ENCODE measurements around the gene SYT6. TPM values are rescaled to one million over a fixed set of nuclear protein-coding genes. Genes with fewer than 3 reads are reported as not detected.

The SYT6 gene
- total RNA-seq, 2 donors from 2014 or later: not detected

DNA sequence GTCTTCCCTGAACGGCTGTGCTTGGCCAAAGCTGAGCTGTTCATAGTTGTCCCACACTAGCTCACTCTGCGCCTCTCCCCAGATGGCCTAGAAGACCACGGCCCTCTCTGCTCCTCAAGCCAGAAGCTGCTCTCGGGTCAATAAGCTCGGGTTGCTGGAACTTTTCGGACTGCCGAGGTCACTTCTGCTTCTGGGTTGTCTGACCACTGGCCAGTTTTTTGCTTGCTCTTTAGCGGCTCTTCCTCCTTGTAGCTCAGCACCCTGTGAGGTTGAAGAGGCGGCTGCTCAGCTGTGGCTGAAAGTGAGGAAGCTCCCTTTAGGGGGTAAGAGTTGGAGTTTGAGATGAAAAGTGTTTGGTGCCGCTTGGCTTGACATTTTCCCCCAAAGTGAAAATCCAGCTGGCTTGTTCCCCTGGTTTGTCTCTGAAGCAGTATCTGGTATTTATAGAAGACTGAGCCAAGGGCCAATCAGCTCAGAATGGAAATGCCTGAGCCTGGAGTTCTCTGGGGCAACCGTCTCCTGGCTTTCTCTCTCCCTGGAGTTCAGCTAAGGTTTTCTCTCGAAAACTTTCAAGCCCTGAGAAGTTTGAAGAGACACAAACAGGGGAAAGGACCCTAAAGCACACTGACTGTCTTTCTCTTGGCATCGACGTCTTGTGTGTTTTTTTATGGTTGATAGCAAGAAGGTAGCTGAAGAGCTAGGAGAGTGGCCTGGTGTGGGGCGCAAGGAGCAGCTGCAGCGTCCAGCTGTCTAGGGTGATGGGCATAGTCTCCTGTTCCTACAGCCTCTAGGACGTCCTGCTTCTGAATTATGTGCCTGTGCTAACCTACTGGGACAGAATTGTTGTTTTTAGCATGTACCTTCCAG is 72.0 kb downstream of the SYT6 start:
- Histone ChIP-seq H3K4me1 (peaks cover 0 to 21% of the 10 kb centered on the region in 2 donors), H3K27ac (no peak overlapping the region), H3K36me3 (no peaks in the 10 kb centered on the region), H3K27me3 (no peaks in the 10 kb centered on the region), H3K4me3 (no peak overlapping the region), H3K9me3 (no peaks in the 10 kb centered on the region)
- peak; percentile 61 for DNase-seq (ENCODE audit: low spot score)
- TF ChIP-seq, protein P1, sequence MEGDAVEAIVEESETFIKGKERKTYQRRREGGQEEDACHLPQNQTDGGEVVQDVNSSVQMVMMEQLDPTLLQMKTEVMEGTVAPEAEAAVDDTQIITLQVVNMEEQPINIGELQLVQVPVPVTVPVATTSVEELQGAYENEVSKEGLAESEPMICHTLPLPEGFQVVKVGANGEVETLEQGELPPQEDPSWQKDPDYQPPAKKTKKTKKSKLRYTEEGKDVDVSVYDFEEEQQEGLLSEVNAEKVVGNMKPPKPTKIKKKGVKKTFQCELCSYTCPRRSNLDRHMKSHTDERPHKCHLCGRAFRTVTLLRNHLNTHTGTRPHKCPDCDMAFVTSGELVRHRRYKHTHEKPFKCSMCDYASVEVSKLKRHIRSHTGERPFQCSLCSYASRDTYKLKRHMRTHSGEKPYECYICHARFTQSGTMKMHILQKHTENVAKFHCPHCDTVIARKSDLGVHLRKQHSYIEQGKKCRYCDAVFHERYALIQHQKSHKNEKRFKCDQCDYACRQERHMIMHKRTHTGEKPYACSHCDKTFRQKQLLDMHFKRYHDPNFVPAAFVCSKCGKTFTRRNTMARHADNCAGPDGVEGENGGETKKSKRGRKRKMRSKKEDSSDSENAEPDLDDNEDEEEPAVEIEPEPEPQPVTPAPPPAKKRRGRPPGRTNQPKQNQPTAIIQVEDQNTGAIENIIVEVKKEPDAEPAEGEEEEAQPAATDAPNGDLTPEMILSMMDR (IDR thresholded peaks at IDR 0.05): no peak

DNA sequence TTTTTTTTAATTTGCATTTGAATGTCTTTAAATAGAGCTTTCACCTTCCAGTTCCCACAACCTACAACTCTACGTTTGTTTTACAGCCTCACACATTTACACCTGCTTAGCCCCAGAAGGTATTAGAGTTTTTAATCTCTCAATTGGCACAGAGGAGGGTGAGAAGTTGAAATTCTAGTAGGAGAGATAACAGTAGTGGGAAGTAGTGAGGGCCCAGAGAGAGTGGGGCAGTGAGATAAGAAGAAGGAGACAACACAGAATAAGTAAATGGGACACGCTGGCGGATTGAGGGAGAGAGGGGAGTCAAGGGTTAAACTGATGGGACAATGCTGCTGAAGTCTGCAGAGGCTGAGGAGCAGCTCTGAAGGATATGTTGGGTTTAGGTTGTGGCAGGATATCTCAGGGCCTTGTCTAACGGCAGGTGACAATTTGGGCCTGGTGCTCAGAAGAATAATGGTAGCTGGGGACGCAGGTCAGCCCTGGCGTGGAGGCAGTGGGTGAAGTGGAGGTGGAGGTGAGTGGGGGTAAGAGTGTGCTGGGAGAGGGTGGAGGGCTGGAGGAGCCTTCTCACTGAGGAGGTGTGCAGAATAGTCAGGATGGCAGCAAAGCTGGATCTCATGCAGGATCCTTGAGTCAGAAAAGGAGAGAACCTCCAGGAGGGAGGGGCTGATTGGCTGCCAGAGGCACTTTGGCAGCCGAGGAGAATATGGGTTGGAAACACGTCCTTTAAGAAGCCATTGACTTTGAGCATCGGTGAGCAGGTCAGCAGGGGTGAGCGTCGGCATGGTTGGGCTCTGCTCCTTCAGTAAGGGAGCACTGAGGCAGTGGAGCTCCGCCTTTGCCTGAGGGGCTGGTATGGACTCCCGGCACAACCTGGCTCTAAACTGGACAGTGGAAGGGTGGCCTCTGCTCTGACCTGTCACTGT is 72.9 kb downstream of the SYT6 start:
- Histone ChIP-seq H3K27ac (no peak overlapping the region), H3K9me3 (no peaks in the 10 kb centered on the region), H3K27me3 (no peaks in the 10 kb centered on the region), H3K4me1 (peaks cover 0 to 21% of the 10 kb centered on the region in 2 donors), H3K36me3 (no peaks in the 10 kb centered on the region), H3K4me3 (no peak overlapping the region)
- DNase-seq (ENCODE audit: low spot score): no peak
- TF ChIP-seq, protein P1 (IDR thresholded peaks at IDR 0.05): no peak

DNA sequence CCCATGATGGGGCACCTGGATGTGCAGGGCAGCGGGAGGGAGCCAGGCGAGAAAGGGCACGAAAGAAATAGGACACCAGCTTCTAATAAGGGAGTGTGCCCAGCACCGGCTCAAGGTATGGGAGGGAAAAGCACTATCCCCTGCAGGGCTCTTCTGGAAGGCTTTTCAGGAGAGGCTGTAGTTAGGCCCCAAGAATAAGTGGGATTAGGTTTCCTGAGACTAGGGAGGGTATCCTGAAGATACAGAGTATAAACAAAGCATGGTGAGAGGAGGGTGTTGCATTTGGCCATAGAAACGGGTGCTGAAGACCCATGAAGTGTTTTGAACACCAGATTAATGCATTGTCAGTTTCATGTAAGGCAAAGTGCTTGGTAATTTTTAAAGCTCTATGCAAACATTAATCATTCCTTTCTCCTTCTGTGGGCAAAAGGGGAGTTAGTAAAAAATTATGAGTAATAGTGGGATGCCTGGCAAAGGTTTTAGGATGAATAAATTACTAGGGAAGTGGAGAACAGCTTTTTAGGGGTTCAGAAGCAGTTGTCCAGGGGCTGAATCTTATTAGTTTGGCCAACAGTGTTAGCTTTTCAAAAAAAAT is 74.0 kb downstream of the SYT6 start:
- no peaks in the 10 kb centered on the region for H3K27me3 ChIP-seq
- no peak overlapping the region for H3K27ac ChIP-seq
- no peaks in the 10 kb centered on the region for H3K36me3 ChIP-seq
- H3K9me3 ChIP-seq: no peaks in the 10 kb centered on the region
- peaks cover 0 to 21% of the 10 kb centered on the region in 2 donors for H3K4me1 ChIP-seq
- no peak for DNase-seq (ENCODE audit: low spot score)
- TF ChIP-seq, protein P1 (IDR thresholded peaks at IDR 0.05): no peak
- no peak overlapping the region for H3K4me3 ChIP-seq

DNA sequence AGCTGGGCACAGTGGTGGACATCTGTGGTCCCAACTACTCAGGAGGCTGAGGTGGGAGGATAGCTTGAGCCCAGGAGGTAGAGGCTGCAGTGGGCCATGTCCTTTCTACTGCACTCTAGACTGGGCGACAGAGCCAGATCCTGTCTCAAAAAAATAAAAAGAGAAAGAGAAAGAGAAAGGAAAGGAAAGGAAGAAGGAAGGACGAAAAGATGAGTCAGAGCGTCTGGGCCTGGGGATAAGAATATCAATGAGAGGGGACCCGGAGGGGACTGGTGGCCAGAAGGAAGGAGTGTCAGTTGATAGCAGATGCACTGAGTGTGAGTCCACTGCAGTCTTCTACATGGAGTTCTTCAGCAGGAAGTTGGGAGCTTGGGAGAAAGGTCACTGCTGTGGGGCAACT is 75.6 kb downstream of the SYT6 start:
- peaks cover 0 to 21% of the 10 kb centered on the region in 2 donors for H3K4me1 ChIP-seq
- TF ChIP-seq, protein P1 (IDR thresholded peaks at IDR 0.05): no peak
- H3K27ac ChIP-seq: no peak overlapping the region
- H3K27me3 ChIP-seq: no peaks in the 10 kb centered on the region
- H3K36me3 ChIP-seq: no peaks in the 10 kb centered on the region
- peaks cover 0 to 1% of the 10 kb centered on the region in 2 donors for H3K9me3 ChIP-seq
- no peak for DNase-seq (ENCODE audit: low spot score)
- H3K4me3 ChIP-seq: no peak overlapping the region

DNA sequence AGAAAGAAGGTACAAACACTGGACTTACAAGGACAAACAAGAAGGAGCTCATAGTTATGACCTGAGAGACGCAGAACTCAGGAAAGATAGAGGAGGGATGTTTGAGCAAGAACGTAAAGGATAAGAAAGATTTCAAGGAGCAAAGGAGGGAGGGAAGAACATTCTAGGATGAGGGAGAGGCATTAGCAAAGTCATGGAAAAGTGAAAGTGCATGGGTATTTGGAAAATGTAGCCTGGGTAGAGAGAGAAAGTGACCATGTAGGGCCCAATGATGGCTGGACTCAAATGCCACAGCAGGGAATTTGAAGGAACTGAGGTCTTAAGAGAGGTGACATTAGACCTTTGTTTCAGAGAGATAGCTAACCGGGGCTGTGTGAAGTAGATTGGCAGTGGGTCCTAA is 76.5 kb downstream of the SYT6 start:
- H3K36me3 ChIP-seq: no peaks in the 10 kb centered on the region
- TF ChIP-seq, protein P1 (IDR thresholded peaks at IDR 0.05): no peak
- peaks cover 0 to 10% of the 10 kb centered on the region in 2 donors for H3K9me3 ChIP-seq
- peaks cover 0 to 15% of the 10 kb centered on the region in 2 donors for H3K4me1 ChIP-seq
- no peaks in the 10 kb centered on the region for H3K27me3 ChIP-seq
- no peak overlapping the region for H3K4me3 ChIP-seq
- no peak overlapping the region for H3K27ac ChIP-seq
- no peak for DNase-seq (ENCODE audit: low spot score)
